GM12865 (cell line): ENCODE measurements around the gene CCL20.
"Not testable (repeated sequence)": the region's sequence is repeated elsewhere in the genome, so short reads cannot be mapped to it uniquely, and the experiment has no call there.

ENCODE experiments used
- DNase-seq: peaks from one replicate; pipeline ENCODE4 v3.0.0; 2010; ENCODE audit warnings: low read depth
- H3K4me3 ChIP-seq: 2 replicates; pipeline ENCODE4 v1.5.1; 2011; ENCODE audit warnings: mild to moderate bottlenecking, low read depth, low read length, control low read depth
- CTCF ChIP-seq: IDR thresholded peaks from 2 replicates; pipeline ENCODE4 v1.5.1; 2011; ENCODE audit warnings: low read length, control low read depth, low read depth, inconsistent platforms; ENCODE audit not compliant: insufficient read depth; ENCODE audit errors: missing control alignments

Gene CCL20

GRCh38 chr2:227829337-227829736, 15.7 kb downstream of the CCL20 start:
- no peak for DNase-seq
- no peak overlapping the region for H3K4me3 ChIP-seq
- no peak for TF ChIP-seq CTCF

- DNase-seq, result no peak
- no peak for TF ChIP-seq CTCF
- no peak overlapping the region for H3K4me3 ChIP-seq
These were observed 20.8 kb downstream of the CCL20 start for GRCh38 chr2:227834423-227834822.

- no peak overlapping the region for H3K4me3 ChIP-seq
- no peak for TF ChIP-seq CTCF
- no peak for DNase-seq
These were observed 21.4 kb downstream of the CCL20 start for GRCh38 chr2:227834916-227835650.

- H3K4me3 ChIP-seq, result not testable (repeated sequence)
- DNase-seq, result peak; percentile 43
These were observed 25.9 kb downstream of the CCL20 start for GRCh38 chr2:227839339-227840129.

GRCh38 chr2:227846831-227847230, 33.2 kb downstream of the CCL20 start:
- TF ChIP-seq CTCF, result no peak
- H3K4me3 ChIP-seq, result no peak overlapping the region
- peak; percentile 33 for DNase-seq

GRCh38 chr2:227848146-227848545, 34.5 kb downstream of the CCL20 start:
- H3K4me3 ChIP-seq, result no peak overlapping the region
- no peak for DNase-seq
- no peak for TF ChIP-seq CTCF

GRCh38 chr2:227848586-227848985, 34.9 kb downstream of the CCL20 start:
- no peak overlapping the region for H3K4me3 ChIP-seq
- no peak for TF ChIP-seq CTCF
- peak; percentile 80 for DNase-seq
